Vagina (tissue), 2 donors: ENCODE measurements around the gene PMEPA1.

Experiments used
- CTCF ChIP-seq, 3 experiments: fragments of 450-650 bp in 2 of 3; fragments of 200-600 bp in 1 of 3; sonication (generic) in 1 of 3; IDR thresholded peaks; one replicate each; pipeline ENCODE4 v1.5.1; 2017 to 2019; ENCODE audit warnings: antibody characterized with exemption in 3 of 3, mild to moderate bottlenecking in 2 of 3, moderate library complexity in 2 of 3
- POLR2A ChIP-seq, 2 donors: fragments of 450-650 bp; IDR thresholded peaks; one replicate each; pipeline ENCODE4 v1.6.1; 2017; ENCODE audit warnings: antibody characterized with exemption in 2 of 2, mild to moderate bottlenecking in 2 of 2, moderate library complexity in 2 of 2
- POLR2AphosphoS5 ChIP-seq, 2 donors: sonication (generic); formaldehyde crosslinking; IDR thresholded peaks; one replicate each; pipeline ENCODE4 v1.9.0; 2017; ENCODE audit warnings: antibody characterized with exemption in 2 of 2, mild to moderate bottlenecking in 2 of 2, low read depth in 1 of 2; ENCODE audit not compliant: insufficient read depth in 1 of 2

DNA sequence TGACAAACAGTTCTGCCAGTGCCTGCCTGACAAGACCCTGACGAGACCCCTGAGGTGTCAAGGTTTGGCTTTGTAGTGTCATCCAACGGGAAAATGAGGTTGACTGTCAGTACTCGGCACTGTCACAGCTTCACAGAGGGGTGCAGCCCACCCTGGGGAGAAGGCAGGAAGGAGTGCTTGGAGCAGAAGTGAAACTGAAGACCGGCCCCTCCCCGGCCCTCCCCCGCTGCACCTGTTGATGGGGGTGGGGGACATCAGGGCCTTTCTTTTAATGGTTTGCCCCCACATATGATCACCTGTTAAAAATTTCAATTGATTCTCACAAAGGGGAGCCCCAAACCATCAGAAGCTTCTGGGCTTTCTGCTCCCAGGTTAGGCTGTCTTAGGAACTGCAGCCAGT is 6.8 kb downstream of the PMEPA1 start:
- no peak for TF ChIP-seq CTCF (IDR thresholded peaks at IDR 0.05)
- TF ChIP-seq POLR2A (IDR thresholded peaks at IDR 0.05): no peak
- TF ChIP-seq POLR2AphosphoS5 (IDR thresholded peaks at IDR 0.05; ENCODE audit: insufficient read depth in 1 of 2, low read depth in 1 of 2): no peak
